MCF 10A (cell line): ENCODE measurements around the gene TRIM72. TPM values are rescaled to one million over a fixed set of nuclear protein-coding genes. Genes with fewer than 3 reads are reported as not detected.

Experiments used
- BruUV-seq: library from RNA; stranded (reverse); fragments of 400-500 nt; replicated peaks from 2 replicates; lab custom pipeline; 2021; lab: Mats Ljungman, UMichigan
- CTCF ChIA-PET: fragments of 300-600 bp; sonication (Branson Sonifier 250); formaldehyde crosslinking; extraction: SDS; loops from one replicate; lab custom pipeline; 2021; ENCODE audit warnings: antibody characterized with exemption, inconsistent platforms; lab: Yijun Ruan, JAX
- POLR2A ChIA-PET: fragments of 300-600, 350-650 bp; sonication (Branson Sonifier 250); formaldehyde crosslinking; extraction: SDS; loops from one replicate; lab custom pipeline; 2020; ENCODE audit warnings: antibody characterized with exemption, inconsistent platforms; lab: Yijun Ruan, JAX
- DNase-seq: peaks from one replicate; pipeline ENCODE4 v3.0.0-alpha.2; 2018; ENCODE audit not compliant: unreplicated experiment
- H3K27ac Mint-ChIP-seq: one replicate; pipeline ENCODE4 v1.8.0; 2022; ENCODE audit warnings: mild to moderate bottlenecking, low read depth, mixed read lengths; ENCODE audit not compliant: unreplicated experiment
- H3K27me3 Mint-ChIP-seq: one replicate; pipeline ENCODE4 v1.8.0; 2022; ENCODE audit warnings: mixed read lengths; ENCODE audit not compliant: insufficient read depth, unreplicated experiment
- H3K36me3 Mint-ChIP-seq: one replicate; pipeline ENCODE4 v1.8.0; 2022; ENCODE audit warnings: mild to moderate bottlenecking, moderate library complexity, mixed read lengths; ENCODE audit not compliant: insufficient read depth, unreplicated experiment
- H3K4me1 Mint-ChIP-seq: one replicate; pipeline ENCODE4 v1.8.0; 2022; ENCODE audit warnings: mixed read lengths; ENCODE audit not compliant: insufficient read depth, unreplicated experiment
- H3K4me3 Mint-ChIP-seq: one replicate; pipeline ENCODE4 v1.8.0; 2022; ENCODE audit warnings: mild to moderate bottlenecking, moderate library complexity, mixed read lengths; ENCODE audit not compliant: unreplicated experiment
- H3K9me3 Mint-ChIP-seq: one replicate; pipeline ENCODE4 v1.8.0; 2022; ENCODE audit warnings: mixed read lengths; ENCODE audit not compliant: unreplicated experiment
- intact Hi-C: fragments of 100-400 bp; cut with micrococcal nuclease; formaldehyde crosslinking; loops from 2 replicates; pipeline ENCODE4 v1.14.1; 2022
- total RNA-seq: library from RNA; stranded (reverse); gene quantifications from 2 replicates; pipeline ENCODE4 v1.2.3, GENCODE V29; 2022
- TF ChIP-seq, protein P1 (sequence below): fragments of 200-600 bp; IDR thresholded peaks from one replicate; pipeline ENCODE4 v1.8.0; 2022; ENCODE audit warnings: antibody characterized with exemption, mild to moderate bottlenecking; ENCODE audit not compliant: unreplicated experiment

TRIM72 gene
- total RNA-seq, 1 experiment from 2014 or later: not detected

DNA sequence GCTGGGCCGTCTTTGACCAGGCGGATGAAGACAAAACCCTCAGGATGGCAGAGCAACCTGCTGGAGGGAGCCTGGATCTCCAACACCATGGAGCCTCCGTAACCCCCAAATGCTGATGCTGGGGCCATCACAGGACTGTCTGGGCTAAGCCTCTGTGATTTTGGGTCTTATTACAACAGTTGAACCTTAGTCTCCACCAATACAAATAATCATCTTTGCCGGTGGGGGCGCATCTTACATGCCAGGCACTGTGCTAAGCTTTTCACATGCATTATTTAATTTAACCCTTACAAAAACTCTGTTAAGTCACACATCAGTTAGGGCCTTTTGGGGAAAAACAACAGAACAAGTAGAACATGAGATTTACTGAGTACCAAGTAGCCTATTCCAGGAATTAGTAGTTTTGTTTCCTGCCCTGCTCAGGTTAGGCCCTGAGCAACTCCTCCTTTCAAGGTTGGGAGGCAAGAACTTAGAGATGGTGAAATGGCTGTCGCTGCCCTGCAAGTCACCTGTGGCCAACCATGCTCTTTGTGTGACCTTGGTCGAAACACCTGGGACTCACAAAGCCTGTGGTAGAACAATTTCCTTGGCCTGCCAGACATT lies 37.0 kb downstream of the TRIM72 start:
- CTCF ChIA-PET: interaction anchor here (0.6 kb wide), 1 partner anchor 25 kb away, joined by 5 read pairs; no protein-coding TSS in a partner anchor
- no TSS peak for BruUV-seq
- TF ChIP-seq, protein P1, sequence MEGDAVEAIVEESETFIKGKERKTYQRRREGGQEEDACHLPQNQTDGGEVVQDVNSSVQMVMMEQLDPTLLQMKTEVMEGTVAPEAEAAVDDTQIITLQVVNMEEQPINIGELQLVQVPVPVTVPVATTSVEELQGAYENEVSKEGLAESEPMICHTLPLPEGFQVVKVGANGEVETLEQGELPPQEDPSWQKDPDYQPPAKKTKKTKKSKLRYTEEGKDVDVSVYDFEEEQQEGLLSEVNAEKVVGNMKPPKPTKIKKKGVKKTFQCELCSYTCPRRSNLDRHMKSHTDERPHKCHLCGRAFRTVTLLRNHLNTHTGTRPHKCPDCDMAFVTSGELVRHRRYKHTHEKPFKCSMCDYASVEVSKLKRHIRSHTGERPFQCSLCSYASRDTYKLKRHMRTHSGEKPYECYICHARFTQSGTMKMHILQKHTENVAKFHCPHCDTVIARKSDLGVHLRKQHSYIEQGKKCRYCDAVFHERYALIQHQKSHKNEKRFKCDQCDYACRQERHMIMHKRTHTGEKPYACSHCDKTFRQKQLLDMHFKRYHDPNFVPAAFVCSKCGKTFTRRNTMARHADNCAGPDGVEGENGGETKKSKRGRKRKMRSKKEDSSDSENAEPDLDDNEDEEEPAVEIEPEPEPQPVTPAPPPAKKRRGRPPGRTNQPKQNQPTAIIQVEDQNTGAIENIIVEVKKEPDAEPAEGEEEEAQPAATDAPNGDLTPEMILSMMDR: no peak
- H3K27me3 Mint-ChIP-seq: no peaks in the 10 kb centered on the region
- peaks cover 21% of the 10 kb centered on the region for H3K4me1 Mint-ChIP-seq
- H3K27ac Mint-ChIP-seq: no peak overlapping the region
- no peaks in the 10 kb centered on the region for H3K9me3 Mint-ChIP-seq
- no peaks in the 10 kb centered on the region for H3K36me3 Mint-ChIP-seq
- POLR2A ChIA-PET: no interaction called here
- no peak overlapping the region for H3K4me3 Mint-ChIP-seq
- no peak for DNase-seq
- intact Hi-C loops: no loop called here

GRCh38 chr16:31251435-31251834 lies 37.5 kb downstream of the TRIM72 start:
- no peak overlapping the region for H3K27ac Mint-ChIP-seq
- BruUV-seq: no TSS peak
- H3K27me3 Mint-ChIP-seq: no peaks in the 10 kb centered on the region
- peaks cover 21% of the 10 kb centered on the region for H3K4me1 Mint-ChIP-seq
- POLR2A ChIA-PET: no interaction called here
- no peak overlapping the region for H3K4me3 Mint-ChIP-seq
- CTCF ChIA-PET: no interaction called here
- DNase-seq: no peak
- no peaks in the 10 kb centered on the region for H3K9me3 Mint-ChIP-seq
- TF ChIP-seq, protein P1: no peak
- intact Hi-C loops: no loop called here
- H3K36me3 Mint-ChIP-seq: no peaks in the 10 kb centered on the region

DNA sequence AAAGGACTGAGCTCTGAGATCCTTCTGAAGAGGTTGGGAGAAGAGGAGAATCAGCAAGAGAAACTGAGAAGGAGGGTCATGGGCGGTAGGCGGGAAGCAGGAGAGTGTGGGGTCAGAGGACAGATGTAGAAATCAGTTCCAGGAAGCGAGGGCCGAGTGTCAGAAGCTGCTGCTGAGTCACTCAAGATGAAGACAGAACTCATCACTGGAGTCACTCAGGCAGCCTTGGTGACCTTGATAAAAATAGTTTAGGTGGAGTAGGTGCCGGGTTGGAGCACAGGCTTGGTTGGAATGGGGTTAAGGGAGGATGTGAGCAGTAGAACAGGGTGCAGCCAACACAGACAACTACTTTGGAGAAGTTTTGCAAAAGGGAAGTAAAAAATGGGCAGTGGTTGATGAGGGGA lies 39.7 kb downstream of the TRIM72 start:
- Mint-ChIP-seq H3K4me3 (no peak overlapping the region), H3K9me3 (no peaks in the 10 kb centered on the region), H3K4me1 (peaks cover 11% of the 10 kb centered on the region), H3K27me3 (no peaks in the 10 kb centered on the region), H3K36me3 (no peaks in the 10 kb centered on the region), H3K27ac (peak overlapping the region; percentile 37)
- DNase-seq: peak; percentile 42
- CTCF ChIA-PET: interaction anchor here (0.7 to 1.2 kb wide), 2 partner anchors 55 to 129 kb away, joined by 3 to 7 read pairs; no protein-coding TSS in a partner anchor
- intact Hi-C loops: no loop called here
- POLR2A ChIA-PET: no interaction called here
- TF ChIP-seq, protein P1: no peak
- no TSS peak for BruUV-seq

- H3K27ac Mint-ChIP-seq: no peak overlapping the region
- no peaks in the 10 kb centered on the region for H3K36me3 Mint-ChIP-seq
- POLR2A ChIA-PET: interaction anchor here (0.8 kb wide), 1 partner anchor 8 kb away, joined by 3 read pairs; no protein-coding TSS in a partner anchor
- no peak for DNase-seq
- TF ChIP-seq, protein P1: no peak
- CTCF ChIA-PET: interaction anchor here (0.6 to 1.1 kb wide), 3 partner anchors 8 to 126 kb away, joined by 3 read pairs; no protein-coding TSS in a partner anchor
- peaks cover 10% of the 10 kb centered on the region for H3K4me1 Mint-ChIP-seq
- no peaks in the 10 kb centered on the region for H3K9me3 Mint-ChIP-seq
- no TSS peak for BruUV-seq
- intact Hi-C loops: no loop called here
- no peaks in the 10 kb centered on the region for H3K27me3 Mint-ChIP-seq
- no peak overlapping the region for H3K4me3 Mint-ChIP-seq
These were observed 42.5 kb downstream of the TRIM72 start for GRCh38 chr16:31256466-31256865.
